Body of pancreas (tissue), 4 donors: Measurements from ENCODE around the gene ZNRF4. TPM values are rescaled to one million over a fixed set of nuclear protein-coding genes. Genes with fewer than 3 reads are reported as not detected.

ENCODE experiments used
- ATAC-seq: fragments of 150-250 bp; one replicate; pipeline ENCODE4 v1.9.1; 2016
- DNase-seq, 4 donors: peaks; one replicate each; pipeline ENCODE4 v3.0.0-alpha.2; 2019
- H3K27ac ChIP-seq, 4 donors: fragments of 200-600 bp; sonication (generic); 1 replicate in 3 of 4; 2 replicates in 1 of 4; pipeline versions ENCODE4 v1.5.1 to v1.6.1; 2016 to 2019; ENCODE audit warnings: mild to moderate bottlenecking in 1 of 4, mixed read lengths in 1 of 4, moderate library complexity in 1 of 4
- H3K27me3 ChIP-seq, 2 donors: fragments of 200-600 bp; sonication (generic); one replicate each; pipeline ENCODE4 v1.6.0; 2016; ENCODE audit warnings: mild to moderate bottlenecking in 1 of 2
- H3K36me3 ChIP-seq, 2 donors: fragments of 200-600 bp; sonication (generic); replicated peaks in 1 of 2; 2 replicates each; pipeline ENCODE4 v1.5.1; 2016; ENCODE audit warnings: low read depth in 2 of 2; ENCODE audit not compliant: insufficient read depth in 1 of 2
- H3K4me1 ChIP-seq: fragments of 200-600 bp; sonication (generic); one replicate; pipeline ENCODE4 v1.6.0; 2016
- H3K4me3 ChIP-seq, 2 donors: fragments of 200-600 bp; sonication (generic); 1 replicate in 1 of 2; 2 replicates in 1 of 2; pipeline ENCODE4 v1.5.1; 2016 to 2019
- H3K9me3 ChIP-seq, 3 donors: fragments of 200-600 bp; sonication (generic); 1 replicate in 2 of 3; 2 replicates in 1 of 3; pipeline ENCODE4 v1.5.1; 2016
- CTCF ChIP-seq, 7 experiments: fragments of 450-650 bp in 4 of 7; fragments of 200-600 bp in 3 of 7; sonication (generic) in 3 of 7; IDR thresholded peaks; one replicate each; pipeline ENCODE4 v1.5.1; 2016 to 2019; ENCODE audit warnings: antibody characterized with exemption in 7 of 7
- POLR2A ChIP-seq, 3 donors: fragments of 450-650 bp; IDR thresholded peaks; one replicate each; pipeline ENCODE4 v1.6.1; 2016; ENCODE audit warnings: antibody characterized with exemption in 3 of 3, mild to moderate bottlenecking in 2 of 3
- WGBS, 2 donors: methylation state at CpG; one replicate each; pipeline ENCODE4 v1.1.5; 2017; 5-methylcytosine and 5-hydroxymethylcytosine counted together
- intact Hi-C: fragments of 100-400 bp; cut with DNase I; formaldehyde crosslinking; loops from one replicate; pipeline ENCODE4 v1.15.1; 2023
- total RNA-seq, 2 donors: library from RNA; depleted of rRNA; stranded (reverse); fragments of >200 nt; gene quantifications; one replicate each; pipeline ENCODE4 v1.1.0, GENCODE V29; 2016

The ZNRF4 gene
- total RNA-seq, 2 donors from 2014 or later, result not detected

GRCh38 chr19:5463959-5464358, 8.7 kb downstream of the ZNRF4 start:
- 14 to 20% methylated on average over 3 of the region's 3 CpGs for WGBS, 2 donors
- no peaks in the 10 kb centered on the region for H3K27me3 ChIP-seq
- no peaks in the 10 kb centered on the region for H3K4me1 ChIP-seq
- no peak for DNase-seq
- intact Hi-C loops, result no loop called here
- H3K9me3 ChIP-seq, result no peaks in the 10 kb centered on the region
- TF ChIP-seq POLR2A (IDR thresholded peaks at IDR 0.05), result no peak
- TF ChIP-seq CTCF (IDR thresholded peaks at IDR 0.05), result no peak
- H3K4me3 ChIP-seq, result no peak overlapping the region
- no peak for ATAC-seq
- H3K36me3 ChIP-seq, result no peaks in the 10 kb centered on the region
- H3K27ac ChIP-seq, result no peak overlapping the region

- intact Hi-C loops, result no loop called here
- Histone ChIP-seq H3K4me1 (no peaks in the 10 kb centered on the region), H3K9me3 (no peaks in the 10 kb centered on the region), H3K36me3 (no peaks in the 10 kb centered on the region), H3K4me3 (no peak overlapping the region), H3K27ac (no peak overlapping the region), H3K27me3 (no peaks in the 10 kb centered on the region)
- 57 to 69% methylated on average over 7 of the region's 7 CpGs for WGBS, 2 donors
- TF ChIP-seq POLR2A (IDR thresholded peaks at IDR 0.05) (no peak), CTCF (IDR thresholded peaks at IDR 0.05) (no peak)
- ATAC-seq (no peak), DNase-seq (no peak)
These were observed 10.9 kb downstream of the ZNRF4 start for GRCh38 chr19:5466072-5466471.

- intact Hi-C loops, result no loop called here
- no peak overlapping the region for H3K27ac ChIP-seq
- TF ChIP-seq POLR2A (IDR thresholded peaks at IDR 0.05) (no peak), CTCF (IDR thresholded peaks at IDR 0.05) (no peak)
- ATAC-seq (no peak), DNase-seq (peak in 2 of 4 donors; percentile 27 to 34)
- H3K4me3 ChIP-seq, result no peak overlapping the region
- no peaks in the 10 kb centered on the region for H3K9me3 ChIP-seq
- WGBS, 2 donors, result 39 to 45% methylated on average over 10 to 12 of the region's 12 CpGs
- no peaks in the 10 kb centered on the region for H3K27me3 ChIP-seq
- no peaks in the 10 kb centered on the region for H3K36me3 ChIP-seq
- H3K4me1 ChIP-seq, result no peaks in the 10 kb centered on the region
These were observed 11.6 kb downstream of the ZNRF4 start for GRCh38 chr19:5466814-5467291.

GRCh38 chr19:5470264-5470671, 15.1 kb downstream of the ZNRF4 start:
- Histone ChIP-seq H3K36me3 (no peaks in the 10 kb centered on the region), H3K9me3 (no peaks in the 10 kb centered on the region), H3K27me3 (no peaks in the 10 kb centered on the region), H3K4me1 (no peaks in the 10 kb centered on the region), H3K4me3 (no peak overlapping the region), H3K27ac (no peak overlapping the region)
- peak in 1 of 4 donors; percentile 14 for DNase-seq
- ATAC-seq, result peak; percentile 47
- TF ChIP-seq CTCF (IDR thresholded peaks at IDR 0.05) (no peak), POLR2A (IDR thresholded peaks at IDR 0.05) (no peak)
- intact Hi-C loops, result no loop called here
- WGBS, 2 donors, result 15 to 28% methylated on average over 12 of the region's 12 CpGs

- TF ChIP-seq POLR2A (IDR thresholded peaks at IDR 0.05), result no peak
- TF ChIP-seq CTCF (IDR thresholded peaks at IDR 0.05), result no peak
- intact Hi-C loops, result no loop called here
- Histone ChIP-seq H3K9me3 (no peaks in the 10 kb centered on the region), H3K4me1 (no peaks in the 10 kb centered on the region), H3K27me3 (no peaks in the 10 kb centered on the region), H3K27ac (no peak overlapping the region), H3K4me3 (no peak overlapping the region), H3K36me3 (no peaks in the 10 kb centered on the region)
- ATAC-seq (no peak), DNase-seq (no peak)
- WGBS, 2 donors, result 57 to 69% methylated on average over 13 to 16 of the region's 16 CpGs
These were observed 17.1 kb downstream of the ZNRF4 start for GRCh38 chr19:5472286-5472685.
